ENCODE results near the gene MADD.

DNA sequence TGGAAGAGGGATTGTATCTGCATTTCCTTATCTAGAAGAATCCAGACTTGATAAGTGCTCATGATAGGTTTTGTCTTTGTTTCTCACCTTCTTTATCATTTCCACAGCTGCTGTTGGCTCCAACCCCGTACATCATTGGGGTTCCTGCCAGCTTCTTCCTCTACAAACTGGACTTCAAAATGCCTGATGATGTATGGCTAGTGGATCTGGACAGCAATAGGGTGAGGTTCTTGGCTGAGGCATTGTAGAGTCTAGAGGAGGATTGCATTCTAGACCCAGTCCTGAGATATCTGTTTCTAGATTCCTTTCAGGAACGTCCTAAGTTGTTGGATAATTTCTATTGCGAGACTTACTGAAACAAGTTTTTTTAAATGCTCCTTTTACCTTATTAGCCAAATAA is 8.1 kb downstream of the MADD start:
- TF ChIP-seq, protein P1, sequence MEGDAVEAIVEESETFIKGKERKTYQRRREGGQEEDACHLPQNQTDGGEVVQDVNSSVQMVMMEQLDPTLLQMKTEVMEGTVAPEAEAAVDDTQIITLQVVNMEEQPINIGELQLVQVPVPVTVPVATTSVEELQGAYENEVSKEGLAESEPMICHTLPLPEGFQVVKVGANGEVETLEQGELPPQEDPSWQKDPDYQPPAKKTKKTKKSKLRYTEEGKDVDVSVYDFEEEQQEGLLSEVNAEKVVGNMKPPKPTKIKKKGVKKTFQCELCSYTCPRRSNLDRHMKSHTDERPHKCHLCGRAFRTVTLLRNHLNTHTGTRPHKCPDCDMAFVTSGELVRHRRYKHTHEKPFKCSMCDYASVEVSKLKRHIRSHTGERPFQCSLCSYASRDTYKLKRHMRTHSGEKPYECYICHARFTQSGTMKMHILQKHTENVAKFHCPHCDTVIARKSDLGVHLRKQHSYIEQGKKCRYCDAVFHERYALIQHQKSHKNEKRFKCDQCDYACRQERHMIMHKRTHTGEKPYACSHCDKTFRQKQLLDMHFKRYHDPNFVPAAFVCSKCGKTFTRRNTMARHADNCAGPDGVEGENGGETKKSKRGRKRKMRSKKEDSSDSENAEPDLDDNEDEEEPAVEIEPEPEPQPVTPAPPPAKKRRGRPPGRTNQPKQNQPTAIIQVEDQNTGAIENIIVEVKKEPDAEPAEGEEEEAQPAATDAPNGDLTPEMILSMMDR (conservative IDR thresholded peaks at IDR 0.05 in 1 of 2, IDR thresholded peaks at IDR 0.05 in 1 of 2; ENCODE audit: low read depth in 1 of 2, low read length in 2 of 2), result no peak
- TF ChIP-seq EZH2 (IDR thresholded peaks at IDR 0.05; ENCODE audit: low read length, missing control alignments), result no peak
